OCI-LY7 (cell line): ENCODE data around the gene IFNG.
"Not testable (repeated sequence)": the region's sequence is repeated elsewhere in the genome, so short reads cannot be mapped to it uniquely, and the experiment has no call there.

ENCODE experiments used
- CTCF ChIP-seq: fragments of 200-600 bp; sonication (generic); conservative IDR thresholded peaks from 2 replicates; pipeline ENCODE4 v1.5.1; 2014; ENCODE audit warnings: mild to moderate bottlenecking, antibody characterized with exemption, low read length, moderate library complexity, mixed read lengths
- EZH2phosphoT487 ChIP-seq: fragments of 200-600 bp; sonication (generic); IDR thresholded peaks from 2 replicates; pipeline ENCODE4 v1.6.1; 2018; ENCODE audit warnings: low read depth, borderline replicate concordance, mild to moderate bottlenecking, mixed run types, antibody characterized with exemption, low read length, moderate library complexity, mixed read lengths

- TF ChIP-seq CTCF, EZH2phosphoT487: not testable (repeated sequence)
Measured at GRCh38 chr12:68174761-68175160, 15.2 kb upstream of the IFNG start.
